Stomach (tissue), 4 donors: ENCODE data around the gene CHIC2.

Experiments used
- POLR2A ChIP-seq, 4 donors: fragments of 450-650 bp; IDR thresholded peaks; one replicate each; pipeline ENCODE4 v1.6.1; 2016; ENCODE audit warnings: antibody characterized with exemption in 4 of 4, control low read depth in 2 of 4, mild to moderate bottlenecking in 1 of 4, moderate library complexity in 1 of 4
- TF ChIP-seq, protein P1 (sequence below), 7 experiments: fragments of 450-650 bp in 4 of 7; fragments of 200-600 bp in 3 of 7; sonication (generic) in 3 of 7; IDR thresholded peaks; one replicate each; pipeline ENCODE4 v1.5.1; 2016 to 2019; ENCODE audit warnings: antibody characterized with exemption in 7 of 7, control low read depth in 2 of 7, mild to moderate bottlenecking in 1 of 7

DNA sequence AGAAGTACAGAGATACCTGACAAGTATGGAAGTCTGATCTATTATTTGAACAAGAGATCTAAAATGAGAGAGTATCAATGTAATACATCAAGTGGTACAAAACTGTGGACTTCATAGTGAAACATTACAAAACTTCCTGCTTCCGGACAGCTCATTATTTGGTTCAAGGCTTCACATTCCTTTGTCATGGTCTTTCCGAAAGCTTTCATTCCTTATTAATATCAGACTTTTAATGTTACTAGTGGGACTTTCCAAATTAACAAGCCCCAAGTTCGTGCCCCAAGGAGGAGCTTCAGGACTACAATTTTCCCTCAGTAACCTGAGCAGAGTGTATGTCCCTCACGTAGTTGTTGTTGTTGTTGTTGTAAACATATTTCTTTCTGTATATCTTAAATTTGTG lies 1.2 kb downstream of the CHIC2 start:
- TF ChIP-seq, protein P1, sequence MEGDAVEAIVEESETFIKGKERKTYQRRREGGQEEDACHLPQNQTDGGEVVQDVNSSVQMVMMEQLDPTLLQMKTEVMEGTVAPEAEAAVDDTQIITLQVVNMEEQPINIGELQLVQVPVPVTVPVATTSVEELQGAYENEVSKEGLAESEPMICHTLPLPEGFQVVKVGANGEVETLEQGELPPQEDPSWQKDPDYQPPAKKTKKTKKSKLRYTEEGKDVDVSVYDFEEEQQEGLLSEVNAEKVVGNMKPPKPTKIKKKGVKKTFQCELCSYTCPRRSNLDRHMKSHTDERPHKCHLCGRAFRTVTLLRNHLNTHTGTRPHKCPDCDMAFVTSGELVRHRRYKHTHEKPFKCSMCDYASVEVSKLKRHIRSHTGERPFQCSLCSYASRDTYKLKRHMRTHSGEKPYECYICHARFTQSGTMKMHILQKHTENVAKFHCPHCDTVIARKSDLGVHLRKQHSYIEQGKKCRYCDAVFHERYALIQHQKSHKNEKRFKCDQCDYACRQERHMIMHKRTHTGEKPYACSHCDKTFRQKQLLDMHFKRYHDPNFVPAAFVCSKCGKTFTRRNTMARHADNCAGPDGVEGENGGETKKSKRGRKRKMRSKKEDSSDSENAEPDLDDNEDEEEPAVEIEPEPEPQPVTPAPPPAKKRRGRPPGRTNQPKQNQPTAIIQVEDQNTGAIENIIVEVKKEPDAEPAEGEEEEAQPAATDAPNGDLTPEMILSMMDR (IDR thresholded peaks at IDR 0.05), result no peak
- TF ChIP-seq POLR2A (IDR thresholded peaks at IDR 0.05), result no peak
